A549 (cell line): Measurements from ENCODE around the gene RAB4B. TPM values are rescaled to one million over a fixed set of nuclear protein-coding genes. Genes with fewer than 3 reads are reported as not detected.
"Not testable (repeated sequence)": the region's sequence is repeated elsewhere in the genome, so short reads cannot be mapped to it uniquely, and the experiment has no call there.

ENCODE experiments used
- ATAC-seq, 2 experiments: fragments of 200-7000 bp in 1 of 2; fragments of >200 bp in 1 of 2; cut with Nextera tagmentation in 1 of 2; cut with Tn5 transposase in 1 of 2; 3 replicates each; pipeline versions ENCODE4 v1.8.0 to v1.9.1; 2018 to 2020; ENCODE audit warnings: mild to moderate bottlenecking in 1 of 2, moderate library complexity in 1 of 2
- CTCF ChIA-PET: fragments of 300-600 bp; sonication (Branson Sonifier 250); formaldehyde crosslinking; extraction: SDS; loops from one replicate; lab custom pipeline; 2021; ENCODE audit warnings: antibody characterized with exemption, inconsistent platforms; lab: Yijun Ruan, JAX
- POLR2A ChIA-PET: fragments of 350-600 bp; formaldehyde crosslinking; extraction: SDS; loops from one replicate; lab custom pipeline; 2021; ENCODE audit warnings: antibody characterized with exemption, inconsistent platforms; lab: Yijun Ruan, JAX
- DNase-seq, 2 experiments: peaks; one replicate each; pipeline versions ENCODE4 v3.0.0 to v3.0.0-alpha.2; 2011 to 2016; ENCODE audit warnings: low read depth in 1 of 2, low spot score in 1 of 2
- FAIRE-seq: peaks from 2 replicates; lab custom pipeline; 2011; peaks lifted over from hg19 to GRCh38; lab: Jason Lieb, UNC
- H3K27ac ChIP-seq, 2 experiments: fragments of >200 bp; sonication (Bioruptor Twin); formaldehyde crosslinking; 3 replicates each; pipeline ENCODE4 v1.5.1; 2016 to 2017
- H3K4me1 ChIP-seq: fragments of >200 bp; sonication (Bioruptor Twin); formaldehyde crosslinking; 3 replicates; pipeline ENCODE4 v1.6.1; 2016
- H3K4me2 ChIP-seq: fragments of >200 bp; sonication (Bioruptor Twin); formaldehyde crosslinking; 3 replicates; pipeline ENCODE4 v1.6.1; 2016
- H3K4me3 ChIP-seq: fragments of >200 bp; sonication (Bioruptor Twin); formaldehyde crosslinking; 3 replicates; pipeline ENCODE4 v1.5.1; 2016
- H3K9me3 ChIP-seq: fragments of >200 bp; sonication (Bioruptor Twin); formaldehyde crosslinking; 3 replicates; pipeline ENCODE4 v1.6.1; 2016
- EHF ChIP-seq: fragments of 250-450 bp; sonication (Bioruptor Pico); IDR thresholded peaks from 2 replicates; pipeline ENCODE4 v1.5.0; 2020; ENCODE audit warnings: mild to moderate bottlenecking
- HOXB13 ChIP-seq: fragments of 250-450 bp; sonication (Bioruptor Pico); IDR thresholded peaks from 2 replicates; pipeline ENCODE4 v1.5.0; 2020; ENCODE audit warnings: low read depth, mild to moderate bottlenecking, moderate library complexity
- JUN ChIP-seq, 2 experiments: fragments of >200 bp; sonication (Bioruptor Twin); formaldehyde crosslinking; IDR thresholded peaks; 2 replicates in 1 of 2; 3 replicates in 1 of 2; pipeline ENCODE4 v1.6.1; 2016 to 2017
- MAFK ChIP-seq: fragments of 450-650 bp; IDR thresholded peaks from 2 replicates; pipeline ENCODE4 v1.6.1; 2014; ENCODE audit not compliant: partially characterized antibody
- NPAS2 ChIP-seq: fragments of 250-450 bp; sonication (Bioruptor Pico); IDR thresholded peaks from 2 replicates; pipeline ENCODE4 v1.8.0; 2022; ENCODE audit warnings: mild to moderate bottlenecking, moderate library complexity, borderline replicate concordance
- NR3C1 ChIP-seq: fragments of >200 bp; sonication (Bioruptor Twin); formaldehyde crosslinking; IDR thresholded peaks from 3 replicates; pipeline ENCODE4 v1.6.1; 2017
- ZSCAN20 ChIP-seq: fragments of 250-450 bp; sonication (Bioruptor Pico); IDR thresholded peaks from 2 replicates; pipeline ENCODE4 v1.8.0; 2022; ENCODE audit warnings: mild to moderate bottlenecking, moderate library complexity
- WGBS: methylation state at CpG from one replicate; pipeline ENCODE4 v1.1.6; 2017; ENCODE audit errors: missing lambda C conversion rate; 5-methylcytosine and 5-hydroxymethylcytosine counted together
- polyA plus RNA-seq, 4 experiments: library from polyadenylated mRNA; depleted of rRNA in 3 of 4; stranded (reverse); fragments of >200 nt; fragmentation: RNase III in 1 of 4; extraction: RNeasy Plus Mini Kit Qiagen cat#74134 plus additional on column Dnase treatment in 1 of 4; gene quantifications; 2 replicates in 3 of 4; 3 replicates in 1 of 4; pipeline ENCODE4 v1.2.3, GENCODE V29; 2011 to 2017
- TF ChIP-seq, protein P1 (sequence below): fragments of >200 bp; sonication (Bioruptor Twin); formaldehyde crosslinking; IDR thresholded peaks from 3 replicates; pipeline ENCODE4 v1.6.1; 2016
- TF ChIP-seq, protein P2 (sequence below): IDR thresholded peaks from 2 replicates; pipeline ENCODE4 v1.6.1; 2012
- TF ChIP-seq, protein P3 (sequence below): fragments of 250-450 bp; sonication (Bioruptor Pico); IDR thresholded peaks from 2 replicates; pipeline ENCODE4 v1.5.0; 2021; ENCODE audit warnings: mild to moderate bottlenecking, moderate library complexity, borderline replicate concordance

The RAB4B gene
- polyA plus RNA-seq, 2 of the 4 experiments (the other 2 are of a cell fraction): 20.7 to 22.9 TPM

DNA sequence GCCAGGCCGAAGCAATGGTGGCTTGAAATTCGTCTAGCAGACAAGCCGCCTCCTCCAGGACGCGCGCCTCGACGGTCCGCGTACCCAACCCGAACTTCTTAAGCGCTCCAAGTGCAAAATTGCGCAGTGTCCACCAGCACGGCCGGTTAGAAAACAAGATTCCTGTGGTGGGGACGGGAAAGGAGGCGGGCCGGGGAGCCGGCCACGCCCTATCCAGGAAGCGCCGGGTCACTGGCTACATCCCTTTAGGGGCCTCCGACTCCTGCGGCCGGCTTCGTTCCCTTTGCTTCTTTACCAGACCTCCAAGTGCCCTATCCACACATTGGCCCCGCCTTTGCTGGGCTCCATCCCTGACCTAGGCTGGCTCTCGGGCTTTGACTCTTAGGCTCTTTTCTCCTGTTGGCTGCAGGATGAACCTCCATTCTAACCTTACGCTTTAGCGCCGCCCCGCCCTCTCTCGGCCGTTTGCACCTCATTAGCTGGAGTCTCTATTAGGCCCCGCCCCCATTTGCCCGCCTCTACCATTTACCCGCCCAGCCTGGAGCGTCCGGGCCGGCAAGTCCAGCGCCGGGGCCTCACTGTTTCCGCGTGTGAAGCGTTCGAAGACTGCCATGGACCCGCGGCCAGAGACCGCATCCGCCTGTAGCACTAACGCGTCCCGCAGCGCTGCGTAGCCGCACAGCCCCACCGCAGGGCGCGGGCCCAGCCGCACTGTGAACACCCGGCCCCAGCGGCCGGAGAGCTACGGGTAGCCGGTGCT, 32.8 kb downstream of the RAB4B start:
- Histone ChIP-seq H3K4me2 (peak overlapping the region; percentile 54), H3K27ac (peak overlapping the region; percentile 25 to 50; a peak in 4 of 6 replicates), H3K4me3 (peak overlapping the region; percentile 23; the same call in 1 of the 3 replicates), H3K4me1 (peaks cover 19% of the 10 kb centered on the region)
- H3K9me3 ChIP-seq: not testable (repeated sequence)
- TF ChIP-seq, protein P1, sequence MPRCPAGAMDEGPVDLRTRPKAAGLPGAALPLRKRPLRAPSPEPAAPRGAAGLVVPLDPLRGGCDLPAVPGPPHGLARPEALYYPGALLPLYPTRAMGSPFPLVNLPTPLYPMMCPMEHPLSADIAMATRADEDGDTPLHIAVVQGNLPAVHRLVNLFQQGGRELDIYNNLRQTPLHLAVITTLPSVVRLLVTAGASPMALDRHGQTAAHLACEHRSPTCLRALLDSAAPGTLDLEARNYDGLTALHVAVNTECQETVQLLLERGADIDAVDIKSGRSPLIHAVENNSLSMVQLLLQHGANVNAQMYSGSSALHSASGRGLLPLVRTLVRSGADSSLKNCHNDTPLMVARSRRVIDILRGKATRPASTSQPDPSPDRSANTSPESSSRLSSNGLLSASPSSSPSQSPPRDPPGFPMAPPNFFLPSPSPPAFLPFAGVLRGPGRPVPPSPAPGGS: 0 out of 3 replicates have a peak, but pooled peaks have one; percentile 19
- TF ChIP-seq, protein P2, sequence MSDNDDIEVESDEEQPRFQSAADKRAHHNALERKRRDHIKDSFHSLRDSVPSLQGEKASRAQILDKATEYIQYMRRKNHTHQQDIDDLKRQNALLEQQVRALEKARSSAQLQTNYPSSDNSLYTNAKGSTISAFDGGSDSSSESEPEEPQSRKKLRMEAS: peak; percentile 47; the same call in 1 of the 2 replicates
- 0 out of 5 replicates have a peak, but pooled peaks of 1 of the 2 experiments have one; percentile 21 for TF ChIP-seq JUN (IDR thresholded peaks at IDR 0.05)
- ATAC-seq (peak; percentile 41 to 73), DNase-seq (peak; percentile 50 to 76), FAIRE-seq (peak; percentile 70)
- CTCF ChIA-PET: interaction anchor here (0.7 to 1.3 kb wide), 3 partner anchors 9 to 454 kb away, joined by 3 to 6 read pairs (median 4); partner anchors contain the start of gene EGLN2
- WGBS: 60% methylated on average over 61 of the region's 65 CpGs
- POLR2A ChIA-PET: interaction anchor here (1.3 kb wide), 1 partner anchor 33 kb away, joined by 6 read pairs; the partner anchor contains the start of gene RAB4B

DNA sequence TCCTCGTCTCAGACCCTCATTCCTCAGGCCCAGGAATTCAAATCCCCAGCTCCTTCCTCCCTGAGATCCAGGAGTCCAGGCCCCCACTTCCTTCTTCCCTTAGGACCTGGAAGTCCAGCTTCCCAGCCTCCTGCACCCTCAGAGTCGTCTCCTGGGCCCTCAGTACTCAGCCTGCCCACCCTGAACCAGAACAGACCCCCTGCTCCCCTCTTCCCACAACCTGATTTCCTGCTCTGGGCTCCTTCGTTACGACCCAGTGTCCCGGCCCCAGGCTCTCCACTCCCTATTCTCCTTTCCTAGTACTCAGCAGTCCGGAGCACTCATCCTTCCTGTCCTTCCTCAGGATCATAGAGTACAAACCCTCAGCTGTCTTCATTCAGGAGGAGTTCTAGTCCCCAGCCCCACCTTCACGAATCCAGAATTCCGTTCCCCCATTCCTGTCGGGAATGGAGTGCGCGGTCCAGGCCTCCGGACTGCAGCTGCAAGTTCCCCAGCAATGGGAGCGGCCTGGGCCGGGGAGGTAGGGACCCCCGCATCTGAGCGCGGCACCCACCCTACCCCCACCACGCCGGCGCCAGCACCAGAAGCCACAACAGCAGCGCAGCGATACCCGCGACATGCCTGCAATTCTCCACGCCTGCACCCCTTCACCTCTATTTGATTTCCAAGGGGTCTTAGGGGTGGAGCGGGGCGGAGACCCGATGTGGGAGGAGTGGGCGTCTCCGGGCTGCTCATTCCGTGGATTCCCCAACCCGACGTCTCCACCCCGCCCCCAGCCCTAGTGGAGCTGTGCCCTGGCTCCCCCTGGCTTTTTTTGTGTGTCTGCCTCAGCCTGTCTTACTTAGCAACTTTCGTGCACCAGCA, 33.7 kb downstream of the RAB4B start:
- no peak overlapping the region for H3K4me3 ChIP-seq

DNA sequence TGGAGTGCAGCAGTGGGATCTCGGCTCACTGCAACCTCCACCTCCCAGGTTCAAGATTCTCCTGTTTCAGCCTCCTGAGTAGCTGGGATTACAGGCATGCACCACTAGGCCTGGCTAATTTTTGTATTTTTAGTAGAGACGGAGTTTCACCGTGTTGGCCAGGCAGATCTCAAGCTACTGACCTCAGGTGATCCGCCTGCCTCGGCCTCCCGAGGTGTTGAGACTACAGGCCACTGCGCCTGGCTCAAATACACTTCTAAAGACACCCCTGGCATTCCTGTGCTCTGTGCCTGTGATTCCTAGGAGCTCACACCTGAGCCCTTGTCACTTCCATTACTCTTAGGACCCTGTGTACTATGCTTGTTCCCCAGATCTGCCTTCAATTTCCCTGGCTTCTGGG, 34.5 kb downstream of the RAB4B start:
- POLR2A ChIA-PET, H3K4me2 ChIP-seq, ATAC-seq, H3K9me3 ChIP-seq, H3K4me3 ChIP-seq, DNase-seq, FAIRE-seq, H3K4me1 ChIP-seq: not testable (repeated sequence)
- WGBS: 95% methylated on average over 7 of the region's 7 CpGs
- CTCF ChIA-PET: interaction anchor here (0.9 to 1.5 kb wide), 4 partner anchors 14 to 178 kb away, joined by 4 to 8 read pairs (median 5); partner anchors contain the start of gene EGLN2
- H3K27ac ChIP-seq: peak overlapping the region in 1 of 2 experiments; percentile 35; a peak in 2 of 6 replicates

More for the DNA sequence above, 33.7 kb downstream of the RAB4B start:
- ATAC-seq: no peak
- peaks cover 15% of the 10 kb centered on the region for H3K4me1 ChIP-seq
- H3K9me3 ChIP-seq: no peaks in the 10 kb centered on the region
- peak overlapping the region; percentile 25 to 50; a peak in 4 of 6 replicates for H3K27ac ChIP-seq
- POLR2A ChIA-PET: interaction anchor here (1.3 kb wide), 1 partner anchor 33 kb away, joined by 6 read pairs; the partner anchor contains the start of gene RAB4B
- CTCF ChIA-PET: interaction anchor here (0.7 to 1.5 kb wide), 7 partner anchors 8 to 453 kb away, joined by 3 to 8 read pairs (median 4); partner anchors contain the start of gene EGLN2
- FAIRE-seq: no peak
- TF ChIP-seq JUN (IDR thresholded peaks at IDR 0.05) (0 out of 5 replicates have a peak, but pooled peaks of 1 of the 2 experiments have one; percentile 12), NPAS2 (CRISPR knock-in tag) (no peak)
- peak overlapping the region; percentile 54 for H3K4me2 ChIP-seq
- WGBS: 89% methylated on average over 35 of the region's 35 CpGs
- no peak for DNase-seq

DNA sequence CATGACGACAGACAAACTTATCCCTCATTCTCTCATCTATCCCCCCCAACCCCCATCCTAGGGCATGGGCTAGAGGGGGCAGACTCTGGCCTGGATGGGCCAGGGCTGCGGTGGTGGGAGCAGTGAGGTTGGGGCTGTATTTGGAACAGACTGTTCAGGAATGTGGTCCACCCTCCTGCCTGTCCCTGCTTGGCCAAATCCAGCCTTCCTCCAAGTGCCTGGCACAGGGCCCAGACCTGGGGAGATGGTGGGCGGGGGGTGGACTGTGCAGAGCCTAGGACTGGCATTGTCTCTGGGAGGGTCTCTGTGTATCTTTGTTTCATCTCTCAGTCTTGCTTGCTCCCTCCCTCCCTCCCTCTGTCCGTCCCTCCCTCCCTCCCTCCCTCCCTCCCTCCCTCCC, 35.1 kb downstream of the RAB4B start:
- ChIA-PET POLR2A (no interaction called here), CTCF (interaction anchor here (1.0 to 2.0 kb wide), 4 partner anchors 12 to 179 kb away, joined by 4 to 8 read pairs (median 7); partner anchors contain the start of gene EGLN2)
- FAIRE-seq (no peak), DNase-seq (no peak), ATAC-seq (no peak)
- Histone ChIP-seq H3K4me3 (no peak overlapping the region), H3K4me2 (no peak overlapping the region), H3K4me1 (peaks cover 9% of the 10 kb centered on the region; the same call in 2 of the 3 replicates), H3K27ac (peak overlapping the region; percentile 12 to 35; a peak in 2 of 6 replicates), H3K9me3 (no peaks in the 10 kb centered on the region)
- WGBS: 75% methylated on average over 3 of the region's 4 CpGs
- TF ChIP-seq EHF (CRISPR knock-in tag): no peak

DNA sequence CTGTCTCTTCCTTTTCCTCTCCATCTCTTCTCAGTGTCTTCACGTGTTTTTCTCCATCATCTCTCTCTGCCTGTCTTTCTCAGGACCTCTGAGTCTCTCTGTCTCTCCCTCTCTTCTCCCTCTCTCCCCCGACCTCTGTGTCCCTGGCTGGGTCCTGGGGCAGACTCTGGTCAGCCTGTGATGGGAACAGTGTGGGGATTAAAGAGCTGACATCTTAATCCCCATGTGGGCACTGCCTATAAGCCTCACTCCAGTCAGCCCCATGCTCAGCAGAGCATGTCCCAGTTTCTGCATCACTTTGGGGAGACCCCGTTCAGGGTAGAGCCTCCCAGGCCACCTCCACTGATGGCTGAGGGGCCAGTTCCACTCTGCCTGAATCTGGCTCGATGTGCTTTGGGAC, 37.2 kb downstream of the RAB4B start:
- ATAC-seq: no peak
- POLR2A ChIA-PET: no interaction called here
- Histone ChIP-seq H3K4me1 (peaks cover 26% of the 10 kb centered on the region), H3K4me2 (no peak overlapping the region), H3K9me3 (no peaks in the 10 kb centered on the region), H3K4me3 (no peak overlapping the region)
- CTCF ChIA-PET: interaction anchor here (0.8 to 9.6 kb wide), 4 partner anchors 11 to 153 kb away, joined by 3 to 146 read pairs (median 8); partner anchors contain the start of gene EGLN2
- DNase-seq: no peak
- FAIRE-seq: no peak
- WGBS: 44% methylated on average over 4 of the region's 4 CpGs
- TF ChIP-seq HOXB13 (CRISPR knock-in tag) (no peak), MAFK (peak; percentile 7), NR3C1 (no peak), ZSCAN20 (CRISPR knock-in tag) (no peak)
- TF ChIP-seq, protein P3, sequence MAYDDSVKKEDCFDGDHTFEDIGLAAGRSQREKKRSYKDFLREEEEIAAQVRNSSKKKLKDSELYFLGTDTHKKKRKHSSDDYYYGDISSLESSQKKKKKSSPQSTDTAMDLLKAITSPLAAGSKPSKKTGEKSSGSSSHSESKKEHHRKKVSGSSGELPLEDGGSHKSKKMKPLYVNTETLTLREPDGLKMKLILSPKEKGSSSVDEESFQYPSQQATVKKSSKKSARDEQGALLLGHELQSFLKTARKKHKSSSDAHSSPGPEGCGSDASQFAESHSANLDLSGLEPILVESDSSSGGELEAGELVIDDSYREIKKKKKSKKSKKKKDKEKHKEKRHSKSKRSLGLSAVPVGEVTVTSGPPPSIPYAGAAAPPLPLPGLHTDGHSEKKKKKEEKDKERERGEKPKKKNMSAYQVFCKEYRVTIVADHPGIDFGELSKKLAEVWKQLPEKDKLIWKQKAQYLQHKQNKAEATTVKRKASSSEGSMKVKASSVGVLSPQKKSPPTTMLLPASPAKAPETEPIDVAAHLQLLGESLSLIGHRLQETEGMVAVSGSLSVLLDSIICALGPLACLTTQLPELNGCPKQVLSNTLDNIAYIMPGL (CRISPR knock-in tag): no peak
- TF ChIP-seq, all 56 proteins: peak for 1
- H3K27ac ChIP-seq: no peak overlapping the region
